ENCODE data around the gene FBXO24.

DNA sequence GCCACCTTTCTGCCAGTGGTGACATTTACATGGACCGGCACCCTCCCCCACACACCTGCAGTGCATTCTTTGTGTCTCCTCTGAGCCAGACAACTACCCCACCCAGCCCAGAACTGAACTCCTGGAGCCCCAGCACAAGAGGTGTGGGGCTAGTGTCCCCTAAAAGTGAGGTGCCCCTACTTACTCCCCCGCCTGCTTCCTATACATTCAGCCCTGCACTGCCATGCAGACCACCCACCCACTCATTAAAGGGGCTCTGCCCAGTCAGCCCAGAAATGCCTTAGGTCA, 14.4 kb upstream of the FBXO24 start:
- TF ChIP-seq POLR2A (IDR thresholded peaks at IDR 0.05): no peak
- TF ChIP-seq, protein P1, sequence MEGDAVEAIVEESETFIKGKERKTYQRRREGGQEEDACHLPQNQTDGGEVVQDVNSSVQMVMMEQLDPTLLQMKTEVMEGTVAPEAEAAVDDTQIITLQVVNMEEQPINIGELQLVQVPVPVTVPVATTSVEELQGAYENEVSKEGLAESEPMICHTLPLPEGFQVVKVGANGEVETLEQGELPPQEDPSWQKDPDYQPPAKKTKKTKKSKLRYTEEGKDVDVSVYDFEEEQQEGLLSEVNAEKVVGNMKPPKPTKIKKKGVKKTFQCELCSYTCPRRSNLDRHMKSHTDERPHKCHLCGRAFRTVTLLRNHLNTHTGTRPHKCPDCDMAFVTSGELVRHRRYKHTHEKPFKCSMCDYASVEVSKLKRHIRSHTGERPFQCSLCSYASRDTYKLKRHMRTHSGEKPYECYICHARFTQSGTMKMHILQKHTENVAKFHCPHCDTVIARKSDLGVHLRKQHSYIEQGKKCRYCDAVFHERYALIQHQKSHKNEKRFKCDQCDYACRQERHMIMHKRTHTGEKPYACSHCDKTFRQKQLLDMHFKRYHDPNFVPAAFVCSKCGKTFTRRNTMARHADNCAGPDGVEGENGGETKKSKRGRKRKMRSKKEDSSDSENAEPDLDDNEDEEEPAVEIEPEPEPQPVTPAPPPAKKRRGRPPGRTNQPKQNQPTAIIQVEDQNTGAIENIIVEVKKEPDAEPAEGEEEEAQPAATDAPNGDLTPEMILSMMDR (IDR thresholded peaks at IDR 0.05 in 8 of 11, conservative IDR thresholded peaks at IDR 0.05 in 3 of 11): no peak
